Thymus (tissue), 14 donors: ENCODE measurements around the gene DAND5. TPM values are rescaled to one million over a fixed set of nuclear protein-coding genes. Genes with fewer than 3 reads are reported as not detected.
A peak's percentile ranks its signal among the peaks of the same experiment; 100 is the strongest.

Source experiments
- DNase-seq, 9 donors: peaks; one replicate each; pipeline ENCODE4 v3.0.0-alpha.2; 2013; ENCODE audit warnings: low spot score in 9 of 9, low read depth in 6 of 9, missing footprints in 1 of 9
- H3K27ac ChIP-seq, 2 donors: one replicate each; pipeline ENCODE4 v1.5.1; 2013; ENCODE audit warnings: control low read depth in 1 of 2, low read depth in 1 of 2, low read length in 1 of 2, mild to moderate bottlenecking in 1 of 2, moderate library complexity in 1 of 2
- H3K27me3 ChIP-seq, 2 donors: one replicate each; pipeline ENCODE4 v1.5.1; 2013; ENCODE audit warnings: low read length in 1 of 2; ENCODE audit not compliant: control insufficient read depth in 2 of 2, insufficient read depth in 1 of 2
- H3K36me3 ChIP-seq, 2 donors: one replicate each; pipeline ENCODE4 v1.5.1; 2013; ENCODE audit warnings: low read length in 1 of 2, mild to moderate bottlenecking in 1 of 2, moderate library complexity in 1 of 2; ENCODE audit not compliant: control insufficient read depth in 2 of 2, insufficient read depth in 2 of 2
- H3K4me1 ChIP-seq, 2 donors: one replicate each; pipeline ENCODE4 v1.5.1; 2013; ENCODE audit warnings: low read length in 2 of 2; ENCODE audit not compliant: control insufficient read depth in 2 of 2, insufficient read depth in 2 of 2
- H3K4me3 ChIP-seq, 2 donors: one replicate each; pipeline ENCODE4 v1.5.1; 2013; ENCODE audit warnings: low read length in 2 of 2, control low read depth in 1 of 2, mild to moderate bottlenecking in 1 of 2
- H3K9me3 ChIP-seq, 2 donors: one replicate each; pipeline ENCODE4 v1.5.1; 2013; ENCODE audit warnings: low read length in 1 of 2, mild to moderate bottlenecking in 1 of 2; ENCODE audit not compliant: control insufficient read depth in 2 of 2, insufficient read depth in 1 of 2
- WGBS: extraction: QIAGEN DNeasy Blood & Tissue Kit; methylation state at CpG from one replicate; pipeline ENCODE4 v1.1.7; 2013; 5-methylcytosine and 5-hydroxymethylcytosine counted together
- long read RNA-seq, 10 donors: transcript quantifications; one replicate each; lab custom pipeline, GENCODE V29; 2026
- polyA plus RNA-seq: library from polyadenylated mRNA; stranded (reverse); fragments of 200-250 nt; gene quantifications from one replicate; pipeline ENCODE4 v1.2.3, GENCODE V29; 2013
- total RNA-seq: library from RNA; stranded (reverse); fragments of 120-200 nt; gene quantifications from one replicate; pipeline ENCODE4 v1.2.4, GENCODE V29; 2013
- donor health status: healthy.

Gene DAND5
- total RNA-seq (0.09 TPM), polyA plus RNA-seq (0.09 TPM)
- long read RNA-seq, donor 1 = 0 reads
- long read RNA-seq, donor 2 = 0 reads
- long read RNA-seq, donor 3 = 0 reads
- long read RNA-seq, donor 4 = 0 reads
- long read RNA-seq, donor 5 = 0 reads
- long read RNA-seq, donor 6, partial matches to known transcripts = 0 of 1 reads
- long read RNA-seq, donor 6, other reads (novel, unspliced or antisense) = 0 of 1 reads
- long read RNA-seq, donor 7 = 0 reads
- long read RNA-seq, donor 8 = 0 reads
- long read RNA-seq, donor 9 = 0 reads
- long read RNA-seq, donor 10 = 0 reads

GRCh38 chr19:12969292-12969988 lies at the start of gene DAND5:
Gene DAND5 (plus strand): TSS chr19:12969576. CDS start chr19:12969661, 85 bp downstream.
- Histone ChIP-seq H3K27ac (no peak within 1 kb of the TSS), H3K4me3 (no peak within 1 kb of the TSS), H3K36me3 (no peaks in the 10 kb centered on the region), H3K27me3 (peaks cover 0 to 1% of the 10 kb centered on the region in 2 donors), H3K4me1 (peaks cover 0 to 12% of the 10 kb centered on the region in 2 donors), H3K9me3 (peaks cover 0 to 6% of the 10 kb centered on the region in 2 donors)
- no peak for DNase-seq
- 57% methylated on average over 14 of the region's 14 CpGs for WGBS

- WGBS = 96% methylated on average over 3 of the region's 3 CpGs
- no peak overlapping the region for H3K27ac ChIP-seq
- H3K36me3 ChIP-seq = peaks cover 35 to 36% of the 10 kb centered on the region in 2 donors
- peaks cover 0 to 5% of the 10 kb centered on the region in 2 donors for H3K9me3 ChIP-seq
- no peak for DNase-seq
- no peak overlapping the region for H3K4me3 ChIP-seq
- no peaks in the 10 kb centered on the region for H3K27me3 ChIP-seq
- H3K4me1 ChIP-seq = peaks cover 0 to 16% of the 10 kb centered on the region in 2 donors
Observed at GRCh38 chr19:12921047-12921446, 48.3 kb upstream of the DAND5 start.

- Histone ChIP-seq H3K4me1 (peaks cover 0 to 16% of the 10 kb centered on the region in 2 donors), H3K4me3 (no peak overlapping the region), H3K36me3 (peaks cover 49 to 50% of the 10 kb centered on the region in 2 donors)
Observed at GRCh38 chr19:12922959-12923358, 46.4 kb upstream of the DAND5 start.

GRCh38 chr19:12924621-12925310 lies 44.6 kb upstream of the DAND5 start:
- Histone ChIP-seq H3K4me1 (peaks cover 0 to under 1% of the 10 kb centered on the region in 2 donors), H3K9me3 (no peaks in the 10 kb centered on the region), H3K27me3 (no peaks in the 10 kb centered on the region), H3K27ac (no peak overlapping the region), H3K4me3 (no peak overlapping the region), H3K36me3 (peaks cover 66 to 68% of the 10 kb centered on the region in 2 donors)
- 97% methylated on average over 29 of the region's 29 CpGs for WGBS
- no peak for DNase-seq

More at GRCh38 chr19:12922959-12923358, 46.4 kb upstream of the DAND5 start:
- no peak for DNase-seq
- Histone ChIP-seq H3K27ac (no peak overlapping the region), H3K9me3 (peaks cover 0 to 5% of the 10 kb centered on the region in 2 donors), H3K27me3 (no peaks in the 10 kb centered on the region)
- 98% methylated on average over 4 of the region's 4 CpGs for WGBS

- Histone ChIP-seq H3K4me3 (no peak overlapping the region), H3K4me1 (peaks cover 12 to 26% of the 10 kb centered on the region in 2 donors), H3K27me3 (no peaks in the 10 kb centered on the region), H3K36me3 (peaks cover 45 to 48% of the 10 kb centered on the region in 2 donors), H3K9me3 (no peaks in the 10 kb centered on the region), H3K27ac (no peak overlapping the region)
- DNase-seq = no peak
- 91% methylated on average over 19 of the region's 19 CpGs for WGBS
Observed at GRCh38 chr19:12930002-12930645, 39.3 kb upstream of the DAND5 start.

- H3K4me3 ChIP-seq = peak overlapping the region; percentile 72 to 93
- no peaks in the 10 kb centered on the region for H3K9me3 ChIP-seq
- WGBS = 39% methylated on average over 16 of the region's 16 CpGs
- peaks cover 25 to 51% of the 10 kb centered on the region in 2 donors for H3K4me1 ChIP-seq
- H3K27ac ChIP-seq = no peak overlapping the region
- H3K36me3 ChIP-seq = peaks cover 28 to 29% of the 10 kb centered on the region in 2 donors
- DNase-seq = no peak
- H3K27me3 ChIP-seq = no peaks in the 10 kb centered on the region
Observed at GRCh38 chr19:12932392-12933286, 36.7 kb upstream of the DAND5 start.

- peak within 1 kb of the TSS; percentile 72 to 93 for H3K4me3 ChIP-seq
- H3K4me1 ChIP-seq = peaks cover 25 to 56% of the 10 kb centered on the region in 2 donors
- peaks cover 22% of the 10 kb centered on the region in 2 donors for H3K36me3 ChIP-seq
- WGBS = 4% methylated on average over 51 of the region's 51 CpGs
- no peaks in the 10 kb centered on the region for H3K27me3 ChIP-seq
- H3K27ac ChIP-seq = peak within 1 kb of the TSS; percentile 4 to 77
- no peaks in the 10 kb centered on the region for H3K9me3 ChIP-seq
- peak in 8 of 9 donors; percentile 73 to 93 (median 87) for DNase-seq
Observed at GRCh38 chr19:12933287-12934072, 35.9 kb upstream of the DAND5 start, which contains the start of gene FARSA. Gene FARSA (minus strand): TSS chr19:12933711. CDS start chr19:12933696, 15 bp downstream.
